Osteocyte (in vitro differentiated cells): ENCODE results near the gene DIAPH2. TPM values are rescaled to one million over a fixed set of nuclear protein-coding genes. Genes with fewer than 3 reads are reported as not detected.
A peak's percentile ranks its signal among the peaks of the same experiment; 100 is the strongest.

Experiments
- DNase-seq: peaks from one replicate; pipeline ENCODE4 v3.0.0; 2021; ENCODE audit warnings: mixed read lengths; ENCODE audit not compliant: unreplicated experiment; ENCODE audit errors: extremely low spot score
- H3K27ac Mint-ChIP-seq: one replicate; pipeline ENCODE4 v1.8.0; 2021; ENCODE audit warnings: mild to moderate bottlenecking, mixed read lengths; ENCODE audit not compliant: unreplicated experiment
- H3K27me3 Mint-ChIP-seq: one replicate; pipeline ENCODE4 v1.8.0; 2021; ENCODE audit warnings: mixed read lengths; ENCODE audit not compliant: unreplicated experiment
- H3K36me3 Mint-ChIP-seq: one replicate; pipeline ENCODE4 v1.8.0; 2021; ENCODE audit warnings: mixed read lengths; ENCODE audit not compliant: unreplicated experiment
- H3K4me1 Mint-ChIP-seq: one replicate; pipeline ENCODE4 v1.8.0; 2021; ENCODE audit warnings: mixed read lengths; ENCODE audit not compliant: unreplicated experiment
- H3K4me3 Mint-ChIP-seq: one replicate; pipeline ENCODE4 v1.8.0; 2021; ENCODE audit warnings: mild to moderate bottlenecking, moderate library complexity, mixed read lengths; ENCODE audit not compliant: unreplicated experiment
- H3K9me3 Mint-ChIP-seq: one replicate; pipeline ENCODE4 v1.8.0; 2021; ENCODE audit warnings: mixed read lengths; ENCODE audit not compliant: unreplicated experiment
- CTCF ChIP-seq: fragments of 200-600 bp; sonication (generic); IDR thresholded peaks from 2 replicates; pipeline ENCODE4 v1.5.0; 2021; ENCODE audit warnings: antibody characterized with exemption, mild to moderate bottlenecking, moderate library complexity
- long read RNA-seq: library from polyadenylated mRNA; unstranded; transcript quantifications from one replicate; pipeline ENCODE4 v2.0.0, GENCODE V29; 2021
- total RNA-seq: library from RNA; stranded (reverse); gene quantifications from 2 replicates; pipeline ENCODE4 v1.2.1, GENCODE V29; 2021

DIAPH2 gene
- 9.3 and 10.8 TPM in 2 replicates for total RNA-seq
- long read RNA-seq, partial matches to known transcripts, result 3 of 6 reads
- long read RNA-seq, other reads (novel, unspliced or antisense), result 3 of 6 reads

GRCh38 chrX:96684339-96685209, at the start of gene DIAPH2:
DIAPH2 (plus strand) TSS chrX:96684842.
- peak within 1 kb of the TSS; percentile 93 for H3K4me3 Mint-ChIP-seq
- H3K27ac Mint-ChIP-seq, result peak within 1 kb of the TSS; percentile 86
- peaks cover 12% of the 10 kb centered on the region for H3K27me3 Mint-ChIP-seq
- no peak for TF ChIP-seq CTCF
- DNase-seq, result peak; percentile 87
- no peaks in the 10 kb centered on the region for H3K36me3 Mint-ChIP-seq
- peaks cover 10% of the 10 kb centered on the region for H3K4me1 Mint-ChIP-seq
- H3K9me3 Mint-ChIP-seq, result no peaks in the 10 kb centered on the region

GRCh38 chrX:96650023-96650422, 34.6 kb upstream of the DIAPH2 start:
- Mint-ChIP-seq H3K4me3 (no peak overlapping the region), H3K4me1 (no peaks in the 10 kb centered on the region), H3K27ac (no peak overlapping the region), H3K36me3 (no peaks in the 10 kb centered on the region), H3K9me3 (peaks cover 4% of the 10 kb centered on the region), H3K27me3 (no peaks in the 10 kb centered on the region)
- no peak for TF ChIP-seq CTCF
- DNase-seq, result no peak

GRCh38 chrX:96655947-96656623, 28.6 kb upstream of the DIAPH2 start:
- no peak overlapping the region for H3K27ac Mint-ChIP-seq
- H3K9me3 Mint-ChIP-seq, result peaks cover 22% of the 10 kb centered on the region
- peaks cover 2% of the 10 kb centered on the region for H3K27me3 Mint-ChIP-seq
- H3K4me1 Mint-ChIP-seq, result no peaks in the 10 kb centered on the region
- no peak for DNase-seq
- no peaks in the 10 kb centered on the region for H3K36me3 Mint-ChIP-seq
- H3K4me3 Mint-ChIP-seq, result no peak overlapping the region
- TF ChIP-seq CTCF, result no peak

GRCh38 chrX:96682516-96682915, 2.1 kb upstream of the DIAPH2 start:
- DNase-seq, result no peak
- no peaks in the 10 kb centered on the region for H3K9me3 Mint-ChIP-seq
- H3K27me3 Mint-ChIP-seq, result peaks cover 12% of the 10 kb centered on the region
- no peaks in the 10 kb centered on the region for H3K36me3 Mint-ChIP-seq
- H3K4me3 Mint-ChIP-seq, result no peak overlapping the region
- H3K4me1 Mint-ChIP-seq, result peaks cover 10% of the 10 kb centered on the region
- no peak overlapping the region for H3K27ac Mint-ChIP-seq
- no peak for TF ChIP-seq CTCF

- no peak overlapping the region for H3K27ac Mint-ChIP-seq
- peaks cover 10% of the 10 kb centered on the region for H3K4me1 Mint-ChIP-seq
- peaks cover 12% of the 10 kb centered on the region for H3K27me3 Mint-ChIP-seq
- no peaks in the 10 kb centered on the region for H3K9me3 Mint-ChIP-seq
- no peak for TF ChIP-seq CTCF
- peak overlapping the region; percentile 93 for H3K4me3 Mint-ChIP-seq
- no peak for DNase-seq
- no peaks in the 10 kb centered on the region for H3K36me3 Mint-ChIP-seq
These were observed 674 bp upstream of the DIAPH2 start for GRCh38 chrX:96683997-96684338.
